ENCODE measurements around the gene HMX3. TPM values are rescaled to one million over a fixed set of nuclear protein-coding genes. Genes with fewer than 3 reads are reported as not detected.

Gene HMX3
- total RNA-seq, 2 donors from 2014 or later = 0.20 TPM; not detected in 1

DNA sequence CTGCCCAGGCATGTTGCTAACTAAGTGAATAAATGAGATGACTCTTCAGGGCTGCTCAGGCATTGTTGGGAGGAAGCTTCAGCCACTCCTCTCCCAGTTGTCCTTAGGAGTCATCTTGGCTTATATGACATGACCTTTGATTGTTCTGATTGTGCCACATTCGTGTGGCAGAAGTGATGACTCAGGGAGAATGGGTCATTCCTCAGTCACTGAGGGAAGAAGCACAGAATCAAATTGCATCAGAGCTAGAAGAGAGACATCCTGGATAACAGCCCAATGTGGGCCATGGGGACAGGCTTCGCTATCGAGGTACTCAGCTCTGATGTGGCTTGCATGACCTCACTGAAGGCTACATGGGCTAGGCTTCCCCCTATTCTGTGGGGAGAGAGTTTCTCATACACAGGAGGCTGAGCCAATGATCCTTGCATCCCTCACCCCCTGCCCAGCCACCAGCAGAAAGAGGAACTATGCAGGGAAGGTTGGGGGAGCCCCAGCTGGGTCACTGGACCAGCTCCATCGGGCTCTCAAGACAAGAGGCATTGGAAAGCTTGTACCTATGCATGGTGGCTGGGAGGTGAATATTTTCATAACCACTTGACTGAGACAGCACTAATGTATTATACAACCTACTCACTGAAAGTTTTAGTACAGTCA lies 6.0 kb upstream of the HMX3 start:
- H3K27ac Mint-ChIP-seq = no peak overlapping the region
- no peaks in the 10 kb centered on the region for H3K9me3 Mint-ChIP-seq
- ATAC-seq (peak in 1 of 2 donors; percentile 66), DNase-seq (ENCODE audit: low spot score in 2 of 2) (no peak)
- H3K36me3 Mint-ChIP-seq = no peaks in the 10 kb centered on the region

DNA sequence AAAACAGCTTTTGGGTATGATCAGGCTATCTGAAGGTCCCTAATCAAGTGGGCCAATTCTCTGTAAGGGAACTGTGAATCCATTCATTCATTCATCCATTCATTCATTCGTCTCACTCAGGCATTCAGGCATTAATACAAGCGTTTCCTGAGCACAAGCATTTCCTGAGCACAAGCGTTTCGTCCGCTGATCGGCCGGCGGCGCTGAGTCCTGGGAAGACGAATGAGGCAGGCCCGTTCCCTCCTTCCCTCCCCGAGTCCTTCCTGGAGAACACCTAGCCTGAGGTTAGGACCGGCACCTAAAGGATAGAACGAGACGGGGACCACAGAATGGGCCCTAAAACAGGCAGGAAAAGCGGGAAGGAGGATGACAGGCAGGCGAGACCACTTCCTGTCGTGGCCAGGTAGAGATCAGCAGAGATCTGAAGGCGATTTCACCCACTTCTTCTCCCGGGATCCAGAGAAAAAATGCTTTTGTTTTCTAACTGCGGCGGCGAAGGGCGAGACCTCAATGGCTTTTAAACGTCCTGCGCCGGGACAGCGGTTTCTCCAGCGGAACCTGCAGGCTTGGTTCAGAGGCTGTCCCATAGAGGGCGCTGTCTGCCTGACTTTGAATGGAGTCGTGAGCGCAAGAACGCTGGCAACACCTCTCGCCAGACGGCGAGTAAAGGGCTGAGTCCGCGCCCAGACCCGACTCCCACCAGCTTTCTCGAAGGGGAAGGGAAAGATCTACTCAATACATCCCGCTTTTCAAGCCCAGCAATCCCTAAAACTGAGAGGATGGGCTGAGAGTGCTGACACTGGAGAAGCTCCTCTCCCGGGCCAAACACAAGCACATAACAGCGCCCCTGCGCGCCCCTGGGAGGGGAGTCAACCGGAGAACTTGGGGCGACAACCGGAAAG lies 2.9 kb upstream of the HMX3 start:
- Mint-ChIP-seq H3K36me3 (no peaks in the 10 kb centered on the region), H3K27ac (peak overlapping the region in 1 of 2 donors; percentile 68), H3K9me3 (no peaks in the 10 kb centered on the region)
- DNase-seq (ENCODE audit: low spot score in 2 of 2) (peak; percentile 79 to 88), ATAC-seq (peak; percentile 63 to 76)

DNA sequence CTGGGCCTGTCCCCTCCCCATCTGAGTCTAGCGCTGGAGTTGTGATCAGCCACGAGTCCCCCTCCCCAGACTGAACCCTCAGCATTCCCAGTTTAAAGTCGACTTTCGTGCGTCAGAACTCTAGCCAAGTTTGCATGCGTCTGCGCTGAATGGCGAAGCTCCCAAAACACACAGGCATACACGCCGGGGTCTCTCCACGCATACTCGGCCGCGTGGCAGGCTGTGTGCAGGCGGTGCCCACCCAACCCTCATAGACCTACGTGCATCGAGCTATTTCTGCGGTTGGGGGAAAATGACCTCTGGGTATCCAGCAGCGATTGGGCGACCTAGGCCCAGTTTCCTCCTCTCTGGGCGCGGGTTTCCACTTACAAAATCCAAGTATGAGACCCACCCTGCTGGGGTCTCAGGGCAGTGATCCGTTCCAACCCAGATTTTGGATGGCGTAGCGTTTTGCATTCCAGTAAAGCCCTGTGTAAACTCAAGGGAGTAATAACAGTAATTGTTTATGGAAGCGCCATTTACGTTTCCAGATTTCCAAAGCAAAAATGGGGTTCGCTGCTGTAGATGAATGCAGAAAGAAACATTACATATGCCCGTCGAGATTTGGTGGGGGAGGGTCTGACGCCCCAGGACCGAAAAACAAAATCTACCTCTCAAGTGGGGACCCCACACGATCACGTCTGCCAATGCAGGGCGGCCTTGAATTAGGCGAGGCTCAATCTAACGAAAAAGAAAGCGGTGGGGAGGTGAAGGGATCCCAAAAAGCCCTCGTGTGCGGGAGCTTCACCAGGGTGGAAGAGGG lies 2.0 kb upstream of the HMX3 start:
- Mint-ChIP-seq H3K9me3 (no peaks in the 10 kb centered on the region), H3K27ac (no peak overlapping the region), H3K36me3 (no peaks in the 10 kb centered on the region)
- DNase-seq (ENCODE audit: low spot score in 2 of 2) (no peak), ATAC-seq (no peak)

DNA sequence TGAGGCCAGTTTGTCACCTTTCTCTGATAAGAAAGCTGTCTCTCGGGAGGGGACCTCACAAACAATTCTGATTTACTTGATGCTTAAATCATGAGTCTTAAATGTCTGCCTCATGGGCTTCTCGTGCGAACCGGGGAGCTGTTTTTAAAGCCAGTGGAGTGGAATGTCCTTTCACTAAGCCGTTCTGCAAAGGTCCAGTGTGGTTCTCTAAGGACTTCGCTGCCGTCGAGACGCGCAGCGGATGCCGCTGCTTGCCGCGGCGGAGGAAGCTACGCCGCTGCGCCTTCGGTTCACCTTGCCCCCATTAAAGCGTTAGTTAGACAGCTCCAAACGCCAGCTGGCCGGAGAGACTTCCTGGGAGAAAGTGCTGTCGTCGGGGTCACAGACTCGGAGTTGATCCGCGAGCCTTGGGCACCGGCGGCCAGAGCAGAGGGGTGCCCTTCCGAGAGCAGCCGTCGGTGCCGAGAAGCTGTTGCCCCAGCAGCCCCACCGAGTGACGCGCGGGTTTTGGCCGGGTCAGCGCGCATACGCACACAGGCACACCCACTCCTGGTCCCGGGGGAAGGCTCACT lies 1.3 kb upstream of the HMX3 start:
- Mint-ChIP-seq H3K36me3 (no peaks in the 10 kb centered on the region), H3K9me3 (no peaks in the 10 kb centered on the region), H3K27ac (no peak overlapping the region)
- DNase-seq (ENCODE audit: low spot score in 2 of 2) = no peak
- no peak for ATAC-seq

DNA sequence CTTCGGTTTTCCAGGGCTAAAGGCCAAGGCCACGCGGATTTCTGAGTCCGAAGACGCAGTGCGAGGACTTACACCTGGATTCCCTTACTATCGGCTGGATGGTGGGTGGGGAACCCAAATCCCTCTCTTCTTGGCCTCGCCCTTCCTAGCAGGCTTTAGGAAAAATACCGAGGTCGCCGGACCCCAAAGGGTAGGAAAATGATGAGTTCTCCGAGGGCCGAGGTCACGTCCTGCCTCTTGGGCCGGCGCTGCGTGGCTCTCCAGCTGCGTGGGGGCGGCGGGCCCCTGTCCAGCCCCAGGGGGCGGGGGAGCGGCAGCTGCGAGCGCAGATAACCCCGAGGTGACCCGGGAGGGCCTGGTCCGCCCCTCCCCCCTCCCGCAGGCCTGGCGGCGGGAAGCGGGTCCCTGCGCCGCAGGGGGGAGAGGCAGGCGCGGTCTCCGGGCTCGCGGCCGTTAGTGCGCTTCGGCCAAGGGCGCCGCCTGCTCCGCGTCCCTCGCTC lies 805 bp upstream of the HMX3 start:
- Mint-ChIP-seq H3K27ac (no peak overlapping the region), H3K9me3 (no peaks in the 10 kb centered on the region), H3K36me3 (no peaks in the 10 kb centered on the region)
- ATAC-seq (no peak), DNase-seq (ENCODE audit: low spot score in 2 of 2) (no peak)

DNA sequence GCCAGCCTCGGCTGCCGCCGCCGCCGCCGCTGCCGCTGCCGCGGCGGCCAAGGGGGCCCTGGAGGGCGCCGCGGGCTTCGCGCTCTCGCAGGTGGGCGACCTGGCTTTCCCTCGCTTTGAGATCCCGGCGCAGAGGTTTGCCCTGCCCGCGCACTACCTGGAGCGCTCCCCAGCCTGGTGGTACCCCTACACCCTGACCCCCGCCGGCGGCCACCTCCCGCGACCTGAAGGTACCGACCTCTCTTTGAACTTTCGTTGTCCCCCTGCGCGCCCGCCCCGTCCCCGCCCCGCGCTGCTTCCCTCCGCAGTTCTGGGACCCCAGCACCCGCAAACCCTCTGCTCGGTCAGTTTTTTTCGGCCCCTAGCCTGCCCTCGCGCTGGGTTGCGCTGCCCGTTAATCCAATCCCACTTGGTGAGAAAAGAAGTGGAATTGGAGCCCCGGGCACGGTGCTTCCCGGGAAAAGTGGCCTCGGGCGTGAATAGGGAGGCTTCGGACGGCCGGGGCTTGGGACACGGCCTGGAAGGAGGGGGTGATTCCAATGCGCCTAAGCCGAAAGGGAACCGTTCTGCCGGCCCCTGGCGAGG lies 543 bp downstream of the HMX3 start:
- H3K36me3 Mint-ChIP-seq = no peaks in the 10 kb centered on the region
- no peaks in the 10 kb centered on the region for H3K9me3 Mint-ChIP-seq
- ATAC-seq (no peak), DNase-seq (ENCODE audit: low spot score in 2 of 2) (no peak)
- no peak overlapping the region for H3K27ac Mint-ChIP-seq

DNA sequence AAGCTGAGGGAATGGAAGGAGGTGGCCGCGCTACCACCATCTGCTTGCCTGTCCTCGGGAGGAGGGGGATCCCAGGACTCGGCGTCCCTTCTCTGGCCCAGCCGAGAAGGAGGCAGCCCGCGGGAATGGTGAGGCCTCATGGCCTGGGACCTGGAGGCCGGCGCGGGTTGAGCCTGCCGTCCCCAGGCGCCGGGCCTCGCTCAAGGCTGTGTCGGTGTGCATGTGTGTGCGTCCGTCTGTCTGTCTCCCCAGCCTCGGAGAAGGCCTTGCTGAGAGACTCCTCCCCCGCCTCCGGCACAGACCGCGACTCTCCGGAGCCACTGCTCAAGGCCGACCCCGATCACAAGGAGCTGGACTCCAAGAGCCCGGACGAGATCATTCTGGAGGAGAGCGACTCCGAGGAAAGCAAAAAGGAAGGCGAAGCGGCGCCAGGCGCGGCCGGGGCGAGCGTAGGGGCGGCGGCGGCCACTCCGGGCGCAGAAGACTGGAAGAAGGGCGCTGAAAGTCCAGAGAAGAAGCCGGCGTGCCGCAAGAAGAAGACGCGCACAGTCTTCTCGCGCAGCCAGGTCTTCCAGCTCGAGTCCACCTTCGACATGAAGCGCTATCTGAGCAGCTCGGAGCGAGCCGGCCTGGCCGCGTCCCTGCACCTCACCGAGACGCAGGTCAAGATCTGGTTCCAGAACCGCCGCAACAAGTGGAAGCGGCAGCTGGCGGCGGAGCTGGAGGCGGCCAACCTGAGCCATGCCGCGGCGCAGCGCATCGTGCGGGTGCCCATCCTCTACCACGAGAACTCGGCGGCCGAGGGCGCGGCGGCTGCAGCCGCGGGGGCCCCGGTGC lies 1.3 kb downstream of the HMX3 start:
- ATAC-seq (peak in 1 of 2 donors; percentile 29), DNase-seq (ENCODE audit: low spot score in 2 of 2) (peak in 1 of 2 donors; percentile 49)
- H3K27ac Mint-ChIP-seq = peak overlapping the region in 1 of 2 donors; percentile 96
- H3K9me3 Mint-ChIP-seq = no peaks in the 10 kb centered on the region
- no peaks in the 10 kb centered on the region for H3K36me3 Mint-ChIP-seq

DNA sequence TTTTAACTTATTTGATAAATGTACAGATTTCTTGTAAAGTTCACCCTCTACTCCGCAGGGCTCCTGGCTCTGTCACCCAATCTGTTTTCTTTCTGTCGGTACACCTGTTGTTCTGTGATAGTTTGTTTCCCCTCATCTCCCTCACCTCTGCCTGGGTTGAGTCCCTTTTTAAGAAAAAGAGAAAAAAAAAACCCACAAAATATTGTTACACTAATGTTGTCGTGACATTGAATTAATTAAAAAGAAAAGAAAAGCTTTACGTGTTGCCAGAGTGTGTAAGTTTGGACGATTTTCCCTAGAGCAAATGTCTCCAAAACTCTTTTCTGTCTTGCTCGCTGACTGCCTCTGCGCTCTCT lies 3.4 kb downstream of the HMX3 start:
- Mint-ChIP-seq H3K27ac (no peak overlapping the region), H3K36me3 (no peaks in the 10 kb centered on the region)
- no peak for ATAC-seq

DNA sequence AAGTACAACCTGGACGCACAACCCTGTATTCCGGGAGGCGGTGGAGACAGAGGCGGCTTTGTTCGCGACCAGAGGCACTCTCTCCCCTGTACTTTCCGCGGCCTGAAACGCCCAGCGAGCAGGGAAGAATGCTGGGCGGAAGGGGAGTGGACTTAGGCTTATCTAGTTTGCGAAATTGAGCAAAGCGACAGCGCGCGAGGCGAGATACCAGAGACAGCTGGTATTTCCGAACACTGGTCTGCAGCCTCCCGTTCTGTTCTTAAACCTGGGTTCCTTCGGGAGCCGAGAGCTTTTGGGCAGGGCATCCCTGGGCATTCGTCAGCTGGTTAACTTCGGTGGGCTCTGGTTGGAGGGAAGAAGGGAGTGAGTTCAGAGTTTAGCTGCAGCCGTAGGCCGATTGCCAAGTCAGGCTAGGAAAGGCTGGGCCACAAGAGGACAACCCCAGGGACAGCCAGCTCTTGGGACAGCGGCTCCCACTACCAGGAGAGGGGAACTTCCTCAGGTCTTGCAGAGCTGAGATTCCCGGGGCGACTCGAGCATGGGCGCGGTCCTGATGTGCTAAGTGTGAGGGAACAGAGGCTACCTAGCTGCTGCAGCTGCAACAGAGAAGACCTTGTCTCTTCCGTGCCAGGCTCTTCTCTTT lies 3.9 kb downstream of the HMX3 start:
- no peaks in the 10 kb centered on the region for H3K9me3 Mint-ChIP-seq
- H3K27ac Mint-ChIP-seq = no peak overlapping the region
- ATAC-seq = peak in 1 of 2 donors; percentile 7
- H3K36me3 Mint-ChIP-seq = no peaks in the 10 kb centered on the region
- DNase-seq (ENCODE audit: low spot score in 2 of 2) = no peak

More for the DNA sequence above, 3.4 kb downstream of the HMX3 start:
- DNase-seq (ENCODE audit: low spot score in 2 of 2) = no peak
- H3K9me3 Mint-ChIP-seq = no peaks in the 10 kb centered on the region

DNA sequence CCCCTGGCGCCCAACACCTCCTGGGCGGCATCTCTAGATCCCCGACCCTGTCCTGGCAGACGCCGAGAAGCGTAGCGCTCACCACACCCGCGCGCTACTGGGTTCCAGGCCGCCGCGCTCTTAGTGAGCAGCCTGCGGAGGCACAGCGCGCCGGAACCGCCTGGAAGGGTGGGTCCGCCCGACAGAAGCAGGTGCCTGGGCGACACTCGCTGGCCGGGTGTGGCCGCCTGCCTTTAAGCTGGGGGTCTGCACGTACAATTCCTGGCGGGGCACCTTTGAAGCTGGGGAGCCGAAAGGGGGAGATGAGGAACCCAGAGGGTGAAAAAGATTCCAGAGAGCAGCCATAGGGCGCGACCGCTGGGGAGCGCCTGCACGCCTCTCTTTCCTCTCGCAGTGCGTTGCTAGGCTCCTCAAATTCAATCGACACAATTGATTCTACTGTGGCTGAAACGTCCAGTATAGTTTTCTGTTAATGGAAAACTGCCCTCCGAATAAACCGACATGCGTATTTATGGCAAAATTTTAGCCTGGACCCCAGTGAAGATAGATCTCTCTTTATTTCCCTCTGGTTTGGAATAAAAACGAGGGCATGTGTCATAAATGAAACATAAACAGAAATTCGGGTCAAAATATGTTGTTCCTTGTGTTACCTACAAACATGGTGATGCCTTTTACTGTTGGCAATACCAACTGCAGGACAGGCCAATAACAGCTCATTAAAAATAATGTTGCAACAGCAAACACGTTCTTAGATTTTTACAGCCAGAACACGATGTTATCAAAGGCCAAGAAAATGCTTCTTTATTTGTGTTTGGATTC lies 4.6 kb downstream of the HMX3 start:
- peak in 1 of 2 donors; percentile 34 for ATAC-seq
- no peak for DNase-seq (ENCODE audit: low spot score in 2 of 2)
- H3K9me3 Mint-ChIP-seq = no peaks in the 10 kb centered on the region
- H3K27ac Mint-ChIP-seq = no peak overlapping the region
- no peaks in the 10 kb centered on the region for H3K36me3 Mint-ChIP-seq

DNA sequence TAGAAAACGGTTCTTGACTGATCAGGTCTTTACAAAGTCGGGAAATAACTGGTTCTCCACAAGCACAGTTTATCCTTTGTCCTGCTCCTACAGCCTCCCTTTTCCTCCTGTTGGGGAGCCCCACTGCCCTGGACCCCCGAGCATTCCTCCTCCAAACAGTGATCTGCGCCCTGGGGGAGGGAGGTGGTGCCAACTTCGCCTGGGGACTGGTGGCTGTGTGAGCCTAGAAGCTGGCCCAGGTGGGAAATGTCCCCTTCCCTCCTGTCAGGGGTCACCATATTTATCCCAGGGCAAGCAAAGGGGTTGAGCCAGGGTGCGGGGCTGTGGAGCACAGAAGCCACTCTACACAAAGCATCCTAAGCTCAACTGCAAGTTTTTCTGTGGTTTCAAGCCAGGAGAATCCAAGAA lies 5.2 kb downstream of the HMX3 start:
- ATAC-seq (no peak), DNase-seq (ENCODE audit: low spot score in 2 of 2) (no peak)
- Mint-ChIP-seq H3K9me3 (no peaks in the 10 kb centered on the region), H3K36me3 (no peaks in the 10 kb centered on the region), H3K27ac (no peak overlapping the region)

DNA sequence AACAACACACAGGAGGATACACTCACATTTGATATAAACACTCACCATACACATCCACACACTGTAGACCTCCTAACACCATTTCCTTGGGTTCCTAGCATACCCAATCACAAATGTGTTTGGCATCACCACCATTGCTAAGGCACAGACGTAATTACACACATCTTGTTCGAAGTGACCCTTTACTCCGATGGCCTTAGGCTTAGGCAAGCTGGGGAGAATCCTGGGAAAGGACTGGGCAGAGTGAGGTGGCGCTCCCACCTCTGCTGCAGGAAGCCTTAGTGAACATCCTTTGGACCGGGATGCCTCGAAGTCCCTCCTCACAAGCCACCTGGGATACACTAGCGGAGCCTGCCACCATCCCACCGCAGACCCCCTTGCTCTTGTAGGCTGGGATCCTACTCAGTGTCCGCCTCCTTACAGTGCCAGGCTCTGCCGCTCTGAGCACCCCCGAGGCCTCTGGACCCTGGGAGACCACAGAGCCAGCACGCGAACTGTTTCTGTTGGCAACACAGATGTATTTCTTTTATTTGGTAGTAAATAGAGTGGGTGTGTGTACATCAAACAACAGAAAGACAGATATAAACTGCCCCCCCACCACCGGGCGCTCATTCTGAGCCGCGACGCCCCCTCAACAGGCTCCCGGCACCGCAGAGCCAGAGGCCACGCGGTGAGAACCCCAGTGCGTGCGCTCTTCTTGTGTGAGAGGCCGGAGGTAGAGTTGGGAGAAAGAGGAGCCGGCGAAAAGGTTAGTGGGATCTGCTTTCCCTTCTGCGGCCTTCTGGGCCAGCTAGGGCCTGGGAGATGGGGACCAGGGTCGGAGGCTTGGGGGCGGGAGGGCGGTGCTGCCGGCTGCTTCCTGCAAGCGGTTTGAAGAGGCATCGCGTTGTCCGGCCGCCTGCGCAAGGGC lies 6.3 kb downstream of the HMX3 start:
- Mint-ChIP-seq H3K9me3 (no peaks in the 10 kb centered on the region), H3K36me3 (peaks cover 0 to 4% of the 10 kb centered on the region in 2 donors), H3K27ac (no peak overlapping the region)
- DNase-seq (ENCODE audit: low spot score in 2 of 2) = no peak
- no peak for ATAC-seq

DNA sequence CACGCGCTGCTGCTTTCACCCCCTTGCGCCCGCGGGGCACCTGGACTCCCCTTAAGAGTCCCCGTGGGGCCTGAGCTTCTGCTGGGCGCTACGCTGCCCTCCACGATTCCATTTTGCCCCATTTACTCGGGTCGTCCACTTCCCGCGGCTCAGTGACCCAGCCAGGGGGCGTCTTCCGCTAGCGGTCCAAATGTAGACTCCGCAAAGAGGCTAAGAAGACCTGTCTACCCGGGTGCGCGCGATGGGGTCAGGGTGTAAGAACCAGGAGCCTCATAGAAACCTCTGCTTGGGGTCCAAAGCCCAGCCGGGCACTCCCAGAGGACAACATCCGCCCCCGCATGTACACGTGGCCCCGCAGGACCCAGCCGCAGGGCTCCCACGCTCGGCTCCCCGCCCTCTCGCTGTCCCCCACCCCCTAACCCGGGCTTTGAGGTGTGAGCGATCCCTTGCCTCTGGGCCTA lies 7.0 kb downstream of the HMX3 start:
- DNase-seq (ENCODE audit: low spot score in 2 of 2) (no peak), ATAC-seq (no peak)
- no peak overlapping the region for H3K27ac Mint-ChIP-seq
- no peaks in the 10 kb centered on the region for H3K9me3 Mint-ChIP-seq
- H3K36me3 Mint-ChIP-seq = peaks cover 0 to 7% of the 10 kb centered on the region in 2 donors
